HG03460 (cell line): ENCODE results near the gene CFAP61.
"Not testable (repeated sequence)": the region's sequence is repeated elsewhere in the genome, so short reads cannot be mapped to it uniquely, and the experiment has no call there.

Experiments used
- ATAC-seq: cut with Tn5 transposase; IDR thresholded peaks from one replicate; pipeline ENCODE4 v1.9.1; 2021; ENCODE audit not compliant: unreplicated experiment

Gene CFAP61, protein sequence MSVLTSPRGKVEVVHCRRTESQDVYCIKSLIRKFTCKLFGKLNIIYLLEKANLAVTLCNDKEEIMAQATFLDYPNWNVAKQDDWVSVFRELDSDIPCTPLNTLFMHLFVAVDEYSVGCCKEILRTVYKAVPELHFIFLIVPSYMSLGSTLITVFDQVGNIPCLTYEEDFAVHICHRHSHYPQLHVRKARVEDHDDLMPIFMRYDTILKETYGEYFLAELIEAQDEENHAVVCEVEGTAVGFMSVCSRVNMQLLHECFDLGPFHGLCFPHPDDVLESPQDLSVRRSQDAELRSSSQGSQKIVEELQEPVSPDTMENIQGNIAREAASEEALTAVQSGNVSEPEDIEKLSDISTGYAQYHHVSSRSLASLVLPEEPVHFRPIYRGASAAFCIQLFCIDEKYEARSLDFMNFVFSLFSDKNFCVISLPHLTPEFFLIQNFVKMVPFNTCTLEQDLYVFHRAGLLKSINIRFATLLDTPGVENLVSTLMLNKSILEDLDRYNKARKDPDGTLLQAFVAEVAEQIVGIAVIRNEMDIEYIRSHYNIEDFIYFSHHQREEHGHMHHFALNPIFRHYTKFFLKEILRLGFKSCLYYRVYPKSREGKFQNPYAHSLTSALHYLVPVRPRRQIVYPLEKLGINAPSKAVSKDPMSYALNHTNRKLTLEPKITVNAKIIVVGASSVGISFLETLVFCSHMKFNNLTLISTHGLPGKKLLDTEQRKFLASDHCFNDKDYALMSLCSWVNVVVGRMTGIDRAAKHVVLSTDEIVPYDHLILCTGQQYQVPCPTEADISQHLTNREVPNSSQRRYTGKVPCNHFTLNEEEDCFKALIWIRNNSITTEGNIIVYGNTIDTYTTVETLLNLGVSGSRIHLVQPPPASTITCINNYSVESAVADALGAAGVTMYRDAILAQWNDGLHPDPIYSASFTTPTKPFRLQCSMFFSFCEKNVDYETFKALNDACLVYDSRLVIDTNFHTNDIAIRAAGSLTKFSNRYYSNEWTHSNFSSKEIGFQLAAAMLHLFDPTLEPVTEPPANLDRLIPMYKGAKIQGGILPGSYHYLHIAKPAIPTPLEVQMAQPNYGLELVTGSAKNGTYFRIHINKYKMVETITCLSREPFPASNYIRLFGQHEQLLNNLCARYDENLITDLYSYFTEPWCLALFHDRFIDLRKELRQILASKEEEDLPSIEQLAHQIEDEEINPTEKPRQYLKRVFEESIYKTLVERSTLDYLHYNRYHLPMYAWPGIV

DNA sequence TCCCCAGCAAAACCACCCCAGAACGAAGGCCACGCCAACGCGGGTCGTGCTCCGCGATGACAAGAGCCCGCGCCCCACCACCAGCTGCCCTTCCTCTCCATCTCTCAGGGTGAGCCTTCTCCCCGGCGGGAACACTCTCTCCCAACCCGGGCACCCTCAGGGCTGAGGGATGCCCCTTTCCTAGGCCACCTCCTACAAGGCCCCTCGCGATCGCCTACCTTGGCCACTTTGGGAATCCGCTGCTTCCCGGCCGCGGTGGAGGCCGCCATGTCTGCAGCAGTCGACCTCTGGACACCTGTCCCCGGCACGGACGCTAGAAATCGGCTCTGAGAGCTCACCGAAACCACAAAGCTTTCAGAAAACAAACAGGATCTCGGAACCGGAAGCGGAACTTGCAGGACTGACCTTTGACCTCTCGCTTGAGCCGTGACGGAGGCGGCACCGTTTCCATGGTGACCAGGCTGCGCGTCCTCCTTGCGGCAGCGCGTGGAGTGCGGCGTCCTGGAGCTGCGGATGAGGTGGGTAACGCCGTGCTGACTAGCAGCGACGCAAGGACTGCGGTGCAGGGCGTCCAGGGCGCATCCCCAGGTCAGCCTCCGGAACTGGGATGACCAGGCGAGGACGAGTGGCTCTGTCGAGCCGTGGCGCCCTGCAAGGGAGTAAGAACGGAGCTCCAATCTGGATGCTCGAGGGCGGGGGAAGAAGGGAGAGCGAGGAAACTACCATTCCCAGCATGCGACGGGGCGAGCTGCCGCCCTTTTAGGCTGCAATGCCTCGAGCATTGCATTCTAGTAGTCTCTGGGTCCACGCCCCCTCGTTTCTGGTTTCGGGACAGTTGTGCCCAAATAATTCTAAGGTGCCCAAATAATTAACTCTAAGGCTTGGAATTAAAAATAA lies at the start of gene CFAP61, which contains the start of gene CRNKL1:
CFAP61 (plus strand) TSS at position 459 of the 897 bp plus-strand sequence. CDS start 4,122 bp downstream, outside the sequence.
CRNKL1 (minus strand) TSS at position 393 of the 897 bp plus-strand sequence; CDS start at position 269, 124 bp downstream.
- ATAC-seq = peak; percentile 89

- ATAC-seq = no peak
These were observed 49.0 kb upstream of the CFAP61 start for GRCh38 chr20:20003031-20003954.

- not testable (repeated sequence) for ATAC-seq
These were observed 48.4 kb upstream of the CFAP61 start for GRCh38 chr20:20003955-20004322.

- no peak for ATAC-seq
These were observed 47.0 kb upstream of the CFAP61 start for GRCh38 chr20:20005342-20005741.

GRCh38 chr20:20009784-20010253 lies 42.5 kb upstream of the CFAP61 start:
- ATAC-seq = no peak

GRCh38 chr20:20010639-20011500 lies 41.5 kb upstream of the CFAP61 start:
- ATAC-seq = no peak

- ATAC-seq = no peak
These were observed 39.8 kb upstream of the CFAP61 start for GRCh38 chr20:20012541-20012940.

DNA sequence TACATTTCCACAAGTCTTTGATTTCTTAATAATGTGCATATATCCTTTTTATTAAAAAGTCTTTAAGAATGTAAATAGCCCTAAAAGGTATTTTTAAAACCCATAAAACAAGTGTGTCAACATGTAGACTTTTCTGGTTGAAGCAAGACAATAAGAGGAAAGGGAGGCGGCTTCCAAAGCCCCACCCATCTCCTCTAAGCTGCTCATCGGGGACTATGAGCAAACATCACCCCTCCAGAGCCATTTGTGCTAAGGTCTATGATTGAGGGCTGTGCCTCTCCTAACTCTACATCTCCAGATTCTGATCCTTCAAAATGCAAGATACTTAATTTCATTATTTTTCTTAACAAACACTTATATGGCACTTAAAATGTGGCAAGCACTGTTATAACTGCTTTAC lies 37.7 kb upstream of the CFAP61 start:
- ATAC-seq = no peak

DNA sequence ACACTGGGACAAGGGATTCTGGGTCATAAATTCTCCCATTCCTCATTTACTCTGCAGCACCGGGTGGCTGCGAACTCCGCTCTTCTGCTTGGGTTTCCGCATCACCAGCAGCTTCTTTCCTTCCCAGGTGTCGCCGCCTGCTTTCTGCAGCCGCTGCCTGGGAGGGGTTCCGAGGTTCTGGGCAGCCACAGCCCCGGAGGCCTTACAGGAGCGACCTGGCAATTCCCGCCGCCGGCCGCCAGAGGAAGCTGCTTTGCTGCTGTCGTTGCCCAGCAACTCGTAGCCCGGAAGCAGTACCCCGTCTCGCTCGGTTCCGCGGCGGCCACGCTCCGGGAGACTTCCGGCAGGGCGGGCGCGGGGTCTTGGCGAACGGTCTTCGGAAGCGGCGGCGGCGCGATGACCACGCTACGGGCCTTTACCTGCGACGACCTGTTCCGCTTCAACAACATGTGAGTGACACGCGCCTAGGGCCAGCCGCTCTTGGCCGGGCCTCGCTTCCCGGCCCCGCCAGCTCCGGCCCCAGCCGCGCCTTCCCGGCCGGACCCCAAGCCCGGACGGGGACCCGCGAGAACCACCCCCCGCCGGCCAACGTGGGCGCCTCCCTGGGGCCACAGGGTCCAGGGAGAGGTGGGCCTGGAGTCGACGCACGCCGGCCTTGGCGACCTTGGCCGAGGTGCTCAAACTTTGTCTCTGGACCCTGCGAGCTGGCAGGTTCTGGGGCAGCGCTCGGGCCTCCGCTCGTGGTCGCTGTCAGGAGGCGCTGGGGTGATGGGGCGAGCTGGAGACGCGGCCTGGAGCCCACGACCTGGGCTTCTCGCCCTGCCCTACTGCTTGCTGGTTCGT lies 35.1 kb upstream of the CFAP61 start, which contains the start of gene NAA20:
NAA20 (plus strand) TSS at position 362 of the 843 bp plus-strand sequence; CDS start at position 397, 35 bp downstream.
- peak; percentile 98 for ATAC-seq

GRCh38 chr20:20017844-20018185 lies 34.5 kb upstream of the CFAP61 start:
- ATAC-seq = peak; percentile 7

DNA sequence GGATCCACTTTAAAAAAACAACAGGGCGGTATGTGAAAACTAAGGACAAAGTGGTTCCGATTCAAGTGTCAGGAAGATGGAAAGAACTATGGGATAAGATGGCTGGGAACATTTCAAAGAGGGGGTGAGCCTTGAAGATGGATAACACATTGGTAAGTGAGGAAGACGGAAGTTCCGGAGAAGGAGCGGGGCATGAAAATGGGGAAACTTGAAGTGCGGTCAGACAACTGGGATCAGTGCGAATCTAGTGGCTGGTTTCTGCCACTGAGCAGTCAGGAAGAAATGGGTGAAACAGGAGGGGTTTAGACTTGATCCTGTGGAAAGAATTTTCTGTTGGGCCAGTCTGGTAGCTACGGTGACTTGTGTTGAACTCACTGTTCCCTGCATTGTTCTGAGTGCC lies 34.0 kb upstream of the CFAP61 start:
- no peak for ATAC-seq

DNA sequence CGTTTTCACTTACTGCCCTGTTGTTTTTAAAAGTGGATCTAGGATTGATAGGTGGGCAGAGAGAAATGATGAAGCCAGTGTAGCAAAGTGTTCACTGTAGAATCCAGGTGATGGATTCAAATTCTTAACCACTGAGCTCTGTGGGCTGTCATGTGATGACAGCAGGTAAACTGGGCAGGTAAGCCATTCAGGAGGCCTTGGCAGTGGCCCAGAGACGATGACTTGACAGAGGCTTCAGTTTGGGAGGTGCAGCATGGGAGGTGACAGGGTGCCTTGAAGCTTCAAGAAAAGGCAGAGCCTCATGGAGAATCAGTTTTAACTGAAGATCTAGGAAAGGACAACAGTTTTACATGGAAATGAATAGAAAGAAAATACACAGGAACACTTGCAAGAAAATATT lies 33.2 kb upstream of the CFAP61 start:
- no peak for ATAC-seq

DNA sequence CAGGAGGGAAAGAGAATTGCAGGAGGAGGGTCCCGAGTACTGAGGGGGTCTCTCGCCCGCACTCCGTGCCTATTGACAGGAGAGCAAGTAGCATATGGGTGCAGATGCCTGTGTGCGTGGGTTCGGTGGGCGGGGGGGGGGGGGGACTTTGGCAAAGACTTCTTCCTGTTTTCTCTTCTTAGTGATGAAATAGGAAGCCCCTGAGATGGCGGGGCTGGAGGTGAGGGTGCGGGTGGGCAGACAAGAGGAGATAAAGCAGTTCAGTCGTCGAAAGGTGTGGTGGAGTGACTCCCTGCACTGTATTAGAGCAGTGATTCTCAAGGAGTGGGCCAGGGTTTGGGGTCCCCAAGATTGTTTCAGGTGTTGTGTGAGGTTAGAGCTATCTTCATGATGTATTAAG lies 31.4 kb upstream of the CFAP61 start:
- no peak for ATAC-seq

DNA sequence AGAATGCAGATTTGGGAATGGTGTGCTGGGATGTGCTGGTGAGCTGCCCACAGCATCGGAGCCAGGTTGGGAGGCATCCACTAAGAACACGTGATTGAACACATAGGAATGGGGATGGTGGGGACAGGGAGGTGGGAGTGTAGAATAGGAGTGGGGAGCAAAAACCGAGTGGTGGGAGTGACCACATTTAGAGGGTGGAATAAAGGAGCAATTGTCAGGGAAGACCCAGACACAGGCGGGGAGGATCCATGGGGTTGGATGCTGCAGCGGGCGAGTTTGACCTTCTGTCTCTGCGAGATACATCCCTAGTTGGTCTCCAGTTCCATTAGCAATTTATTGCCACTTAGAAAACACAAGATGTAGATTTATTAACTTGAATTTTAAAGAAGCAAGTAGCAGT lies 30.5 kb upstream of the CFAP61 start:
- ATAC-seq = no peak

GRCh38 chr20:20022498-20022897 lies 29.8 kb upstream of the CFAP61 start:
- peak; percentile 58 for ATAC-seq

DNA sequence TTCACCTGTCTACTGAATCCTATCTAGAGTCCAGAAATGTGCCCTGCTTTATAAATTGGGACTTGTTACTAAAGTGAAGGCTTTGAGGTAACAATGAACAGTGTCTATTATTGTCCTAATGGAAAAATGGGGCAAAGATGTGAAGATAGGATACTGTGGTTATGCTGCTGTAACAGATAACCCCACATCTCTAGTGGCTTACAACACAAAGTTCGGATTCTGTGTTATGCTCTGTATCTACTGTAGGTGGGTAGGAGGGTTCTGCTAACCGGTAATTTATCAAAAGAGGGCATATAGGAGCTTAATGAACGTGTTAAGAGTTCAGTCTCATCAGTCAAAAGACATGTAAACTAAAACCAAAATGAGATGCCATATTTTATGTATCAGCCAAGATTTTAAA lies 28.9 kb upstream of the CFAP61 start:
- ATAC-seq = no peak

DNA sequence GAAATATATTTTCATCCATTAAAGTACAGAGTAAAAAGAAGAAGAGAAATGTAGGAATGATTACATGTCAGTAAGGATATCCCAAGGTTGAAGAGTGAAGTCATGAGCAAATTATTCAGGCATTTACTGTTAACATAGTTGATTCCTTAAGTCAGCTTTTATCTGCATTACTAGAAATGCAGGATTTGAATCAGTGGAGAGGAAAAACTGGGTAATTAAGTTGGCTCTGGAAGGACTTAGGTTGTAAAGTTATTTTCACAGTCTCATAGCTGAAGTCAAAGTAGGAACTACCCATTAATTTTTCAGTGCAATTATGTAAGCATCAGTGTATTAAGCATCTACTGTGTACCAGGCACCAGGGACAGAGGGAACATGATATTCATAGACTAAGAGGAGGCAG lies 27.4 kb upstream of the CFAP61 start:
- no peak for ATAC-seq
